DND-41 (cell line): ENCODE measurements around the gene NR1H4.

ENCODE experiments used
- ATAC-seq: fragments of 200-7000 bp; cut with Tn5 transposase; 3 replicates; pipeline ENCODE4 v1.9.1; 2021; ENCODE audit warnings: low read depth; ENCODE audit not compliant: insufficient read depth
- DNase-seq: peaks from one replicate; pipeline ENCODE4 v3.0.0-alpha.2; 2020
- H2AFZ ChIP-seq: 2 replicates; pipeline ENCODE4 v1.6.0; 2012; ENCODE audit warnings: low read depth, low read length
- H3K27ac ChIP-seq: 2 replicates; pipeline ENCODE4 v1.5.1; 2012; ENCODE audit warnings: low read length, inconsistent platforms
- H3K27me3 ChIP-seq: fragments of 200-600 bp; sonication (generic); 2 replicates; pipeline ENCODE4 v1.6.0; 2012; ENCODE audit warnings: low read length, mild to moderate bottlenecking, inconsistent platforms; ENCODE audit not compliant: insufficient read depth, poor library complexity
- H3K36me3 ChIP-seq: 2 replicates; pipeline ENCODE4 v1.5.1; 2012; ENCODE audit warnings: low read length, inconsistent platforms; ENCODE audit not compliant: insufficient read depth
- H3K4me1 ChIP-seq: 2 replicates; pipeline ENCODE4 v1.5.1; 2012; ENCODE audit warnings: mild to moderate bottlenecking, low read length; ENCODE audit not compliant: insufficient read depth
- H3K4me2 ChIP-seq: 2 replicates; pipeline ENCODE4 v1.6.0; 2012; ENCODE audit warnings: mild to moderate bottlenecking, moderate library complexity, low read length, inconsistent platforms; ENCODE audit not compliant: insufficient read depth
- H3K4me3 ChIP-seq, 2 experiments: fragments of 200-600 bp in 1 of 2; shearing (Covaris generic) in 1 of 2; 2 replicates each; pipeline ENCODE4 v1.5.1; 2012 to 2016; ENCODE audit warnings: inconsistent platforms in 2 of 2, low read length in 2 of 2, mild to moderate bottlenecking in 2 of 2, low read depth in 1 of 2, moderate library complexity in 1 of 2
- H3K79me2 ChIP-seq: 2 replicates; pipeline ENCODE4 v1.6.0; 2012; ENCODE audit warnings: low read length, inconsistent platforms; ENCODE audit not compliant: insufficient read depth
- H3K9ac ChIP-seq: 2 replicates; pipeline ENCODE4 v1.6.0; 2012; ENCODE audit warnings: low read depth, mild to moderate bottlenecking, inconsistent platforms, low read length, moderate library complexity
- H3K9me3 ChIP-seq: 2 replicates; pipeline ENCODE4 v1.5.1; 2012; ENCODE audit warnings: low read length, moderate library complexity, mild to moderate bottlenecking, inconsistent platforms; ENCODE audit not compliant: insufficient read depth, severe bottlenecking
- H4K20me1 ChIP-seq: 2 replicates; pipeline ENCODE4 v1.6.0; 2012; ENCODE audit warnings: low read length; ENCODE audit not compliant: insufficient read depth
- CTCF ChIP-seq: IDR thresholded peaks from 2 replicates; pipeline ENCODE4 v1.5.1; 2012; ENCODE audit warnings: borderline replicate concordance, low read length, moderate library complexity, mild to moderate bottlenecking; ENCODE audit not compliant: poor library complexity, severe bottlenecking; ENCODE audit errors: extremely low read depth
- EZH2 ChIP-seq: IDR thresholded peaks from 3 replicates; pipeline ENCODE4 v1.6.1; 2012; ENCODE audit warnings: borderline replicate concordance, low read depth, mild to moderate bottlenecking, moderate library complexity, low read length, inconsistent platforms; ENCODE audit not compliant: severe bottlenecking

NR1H4 gene

GRCh38 chr12:100472325-100472724 is 1.3 kb upstream of the NR1H4 start:
- DNase-seq (no peak), ATAC-seq (no peak)
- no peaks in the 10 kb centered on the region for H4K20me1 ChIP-seq
- H3K4me2 ChIP-seq, result no peak overlapping the region
- H2AFZ ChIP-seq, result no peak overlapping the region
- H3K27me3 ChIP-seq, result peaks cover 9% of the 10 kb centered on the region
- H3K36me3 ChIP-seq, result no peaks in the 10 kb centered on the region
- no peak for TF ChIP-seq EZH2
- TF ChIP-seq CTCF, result no peak
- no peak overlapping the region for H3K4me3 ChIP-seq
- H3K79me2 ChIP-seq, result no peaks in the 10 kb centered on the region
- no peak overlapping the region for H3K27ac ChIP-seq
- H3K4me1 ChIP-seq, result no peaks in the 10 kb centered on the region
- H3K9ac ChIP-seq, result no peak overlapping the region
- no peaks in the 10 kb centered on the region for H3K9me3 ChIP-seq

- Histone ChIP-seq H4K20me1 (no peaks in the 10 kb centered on the region), H2AFZ (no peak overlapping the region), H3K79me2 (no peaks in the 10 kb centered on the region), H3K9ac (no peak overlapping the region), H3K4me1 (no peaks in the 10 kb centered on the region), H3K4me3 (no peak overlapping the region), H3K27me3 (peaks cover 9% of the 10 kb centered on the region), H3K4me2 (no peak overlapping the region), H3K9me3 (no peaks in the 10 kb centered on the region), H3K27ac (no peak overlapping the region), H3K36me3 (no peaks in the 10 kb centered on the region)
- ATAC-seq, result no peak
- DNase-seq, result no peak
- TF ChIP-seq CTCF (no peak), EZH2 (no peak)
Observed at GRCh38 chr12:100473050-100473715, 483 bp upstream of the NR1H4 start.

GRCh38 chr12:100474617-100475016 is 951 bp downstream of the NR1H4 start:
- Histone ChIP-seq H3K36me3 (no peaks in the 10 kb centered on the region), H3K4me3 (no peak overlapping the region), H3K27ac (no peak overlapping the region), H3K9me3 (no peaks in the 10 kb centered on the region), H3K9ac (no peak overlapping the region), H3K79me2 (no peaks in the 10 kb centered on the region), H3K4me2 (no peak overlapping the region), H3K4me1 (no peaks in the 10 kb centered on the region), H2AFZ (no peak overlapping the region), H3K27me3 (peaks cover 9% of the 10 kb centered on the region), H4K20me1 (no peaks in the 10 kb centered on the region)
- DNase-seq, result no peak
- no peak for TF ChIP-seq EZH2
- ATAC-seq, result no peak

- H3K4me3 ChIP-seq, result no peak overlapping the region
- H3K36me3 ChIP-seq, result no peaks in the 10 kb centered on the region
- TF ChIP-seq EZH2, result no peak
- no peak for TF ChIP-seq CTCF
- H4K20me1 ChIP-seq, result no peaks in the 10 kb centered on the region
- H3K4me2 ChIP-seq, result no peak overlapping the region
- no peaks in the 10 kb centered on the region for H3K4me1 ChIP-seq
- no peak overlapping the region for H2AFZ ChIP-seq
- ATAC-seq (no peak), DNase-seq (no peak)
- no peak overlapping the region for H3K9ac ChIP-seq
- H3K9me3 ChIP-seq, result no peaks in the 10 kb centered on the region
- no peaks in the 10 kb centered on the region for H3K79me2 ChIP-seq
- no peak overlapping the region for H3K27ac ChIP-seq
- peaks cover 9% of the 10 kb centered on the region for H3K27me3 ChIP-seq
Observed at GRCh38 chr12:100476013-100476751, 2.5 kb downstream of the NR1H4 start.
